SK-N-SH (cell line): ENCODE data around the gene MYRF. TPM values are rescaled to one million over a fixed set of nuclear protein-coding genes. Genes with fewer than 3 reads are reported as not detected.
A peak's percentile ranks its signal among the peaks of the same experiment; 100 is the strongest.

Experiments
- CTCF ChIA-PET: fragments of 300-600, 350-600 bp; formaldehyde crosslinking; extraction: SDS; loops from one replicate; lab custom pipeline; 2021; lab: Yijun Ruan, JAX
- POLR2A ChIA-PET: fragments of 350-600 bp; sonication (Branson Sonifier 250); formaldehyde crosslinking; extraction: SDS; loops from one replicate; lab custom pipeline; 2020; ENCODE audit warnings: antibody characterized with exemption, inconsistent platforms; lab: Yijun Ruan, JAX
- DNase-seq: peaks from one replicate; pipeline ENCODE4 v3.0.0; 2012
- H2AFZ ChIP-seq: fragments of 200-600 bp; sonication (generic); 2 replicates; pipeline ENCODE4 v1.8.1; 2016; ENCODE audit warnings: antibody characterized with exemption, mild to moderate bottlenecking, low read depth
- H3F3A ChIP-seq: fragments of 200-600 bp; sonication (generic); replicated peaks from 2 replicates; pipeline ENCODE3; 2016; ENCODE audit warnings: antibody characterized with exemption, mild to moderate bottlenecking; ENCODE audit not compliant: insufficient read depth
- H3K27ac ChIP-seq, 2 experiments: fragments of 200-500 bp in 1 of 2; fragments of 200-600 bp in 1 of 2; sonication (Bioruptor generic) in 1 of 2; sonication (generic), shearing (Covaris generic) in 1 of 2; 2 replicates each; pipeline versions ENCODE4 v1.5.1 to v1.6.1; 2014 to 2016; ENCODE audit warnings: low read depth in 2 of 2, inconsistent platforms in 1 of 2, low read length in 1 of 2, mild to moderate bottlenecking in 1 of 2, mixed read lengths in 1 of 2
- H3K27me3 ChIP-seq: fragments of 200-600 bp; sonication (generic), shearing (Covaris generic); 2 replicates; pipeline ENCODE4 v1.6.1; 2016; ENCODE audit warnings: mixed run types; ENCODE audit not compliant: insufficient read depth
- H3K36me3 ChIP-seq, 2 experiments: fragments of 200-500 bp in 1 of 2; fragments of 200-600 bp in 1 of 2; sonication (Bioruptor generic) in 1 of 2; sonication (generic) in 1 of 2; replicated peaks in 1 of 2; 2 replicates each; pipeline versions ENCODE3 to v1.5.1; 2014 to 2016; ENCODE audit warnings: low read length in 1 of 2, mild to moderate bottlenecking in 1 of 2; ENCODE audit not compliant: insufficient read depth in 2 of 2, control insufficient read depth in 1 of 2
- H3K4me1 ChIP-seq, 2 experiments: fragments of 200-500 bp in 1 of 2; fragments of 200-600 bp in 1 of 2; sonication (Bioruptor generic) in 1 of 2; sonication (generic), shearing (Covaris generic) in 1 of 2; 2 replicates each; pipeline versions ENCODE4 v1.5.1 to v1.6.1; 2014 to 2016; ENCODE audit warnings: low read depth in 1 of 2, low read length in 1 of 2, mixed run types in 1 of 2; ENCODE audit not compliant: insufficient read depth in 2 of 2, control insufficient read depth in 1 of 2
- H3K4me2 ChIP-seq: fragments of 200-600 bp; sonication (generic), shearing (Covaris generic); 2 replicates; pipeline ENCODE4 v1.6.1; 2017; ENCODE audit warnings: mixed run types
- H3K4me3 ChIP-seq, 2 experiments: fragments of 200-500 bp in 1 of 2; fragments of 200-600 bp in 1 of 2; sonication (Bioruptor generic) in 1 of 2; sonication (generic), shearing (Covaris generic) in 1 of 2; 2 replicates each; pipeline versions ENCODE4 v1.5.1 to v1.8.1; 2014 to 2016; ENCODE audit warnings: low read depth in 2 of 2, inconsistent platforms in 1 of 2, low read length in 1 of 2, mild to moderate bottlenecking in 1 of 2, mixed read lengths in 1 of 2, moderate library complexity in 1 of 2
- H3K79me2 ChIP-seq: fragments of 200-600 bp; sonication (generic); 2 replicates; pipeline ENCODE4 v1.8.1; 2017; ENCODE audit warnings: mild to moderate bottlenecking; ENCODE audit not compliant: insufficient read depth
- H3K9ac ChIP-seq: fragments of 200-600 bp; sonication (generic); 2 replicates; pipeline ENCODE4 v1.6.1; 2017; ENCODE audit warnings: mixed run types
- H3K9me2 ChIP-seq: fragments of 200-600 bp; sonication (generic); 2 replicates; pipeline ENCODE4 v1.6.1; 2017; ENCODE audit warnings: mixed run types
- H3K9me3 ChIP-seq: fragments of 200-600 bp; sonication (generic); 2 replicates; pipeline ENCODE4 v1.6.1; 2017; ENCODE audit warnings: mixed run types, mild to moderate bottlenecking, moderate library complexity
- H4K20me1 ChIP-seq: fragments of 200-600 bp; sonication (generic); 2 replicates; pipeline ENCODE4 v1.6.1; 2017; ENCODE audit warnings: mild to moderate bottlenecking, mixed run types; ENCODE audit not compliant: insufficient read depth
- ELF1 ChIP-seq: IDR thresholded peaks from 2 replicates; pipeline ENCODE4 v1.4.0; 2012
- FOXJ3 ChIP-seq: sonication (generic); formaldehyde crosslinking; IDR thresholded peaks from 2 replicates; pipeline ENCODE4 v1.5.1; 2020; ENCODE audit warnings: mild to moderate bottlenecking, missing genetic modification reagents
- GABPA ChIP-seq: IDR thresholded peaks from 2 replicates; pipeline ENCODE4 v1.4.0; 2012; ENCODE audit warnings: low read depth, mild to moderate bottlenecking
- GATA2 ChIP-seq: sonication (generic); formaldehyde crosslinking; IDR thresholded peaks from 2 replicates; pipeline ENCODE4 v1.5.0; 2020; ENCODE audit warnings: mild to moderate bottlenecking, missing genetic modification reagents
- MEF2A ChIP-seq: IDR thresholded peaks from 2 replicates; pipeline ENCODE4 v1.4.0; 2012; ENCODE audit warnings: low read depth, borderline replicate concordance
- MXI1 ChIP-seq: IDR thresholded peaks from 2 replicates; pipeline ENCODE4 v1.6.1; 2012; ENCODE audit warnings: mild to moderate bottlenecking, low read depth, low read length, improper control_type of control experiment
- RCOR1 ChIP-seq: fragments of 150-350 bp; IDR thresholded peaks from 2 replicates; pipeline ENCODE4 v1.6.1; 2017; ENCODE audit warnings: antibody characterized with exemption, low read length
- RFX5 ChIP-seq: IDR thresholded peaks from 2 replicates; pipeline ENCODE4 v1.6.1; 2012; ENCODE audit warnings: mild to moderate bottlenecking, improper control_type of control experiment, low read length
- SIN3A ChIP-seq: IDR thresholded peaks from 2 replicates; pipeline ENCODE4 v1.6.1; 2012; ENCODE audit warnings: low read depth, mild to moderate bottlenecking, low read length, moderate library complexity, borderline replicate concordance
- USF1 ChIP-seq: IDR thresholded peaks from 2 replicates; pipeline ENCODE4 v1.4.0; 2012; ENCODE audit warnings: low read depth, borderline replicate concordance
- YY1 ChIP-seq: IDR thresholded peaks from 2 replicates; pipeline ENCODE4 v1.4.0; 2012; ENCODE audit warnings: low read depth, mild to moderate bottlenecking
- WGBS: methylation state at CpG from one replicate; pipeline ENCODE4 v1.1.6; 2017; ENCODE audit warnings: low lambda C conversion rate; 5-methylcytosine and 5-hydroxymethylcytosine counted together
- polyA plus RNA-seq, 3 experiments: library from polyadenylated mRNA; depleted of rRNA; stranded (reverse); fragments of >200 nt; gene quantifications; 2 replicates each; pipeline ENCODE4 v1.2.3, GENCODE V29; 2012
- TF ChIP-seq, protein P1 (sequence below): IDR thresholded peaks from 2 replicates; pipeline ENCODE4; 2012

The MYRF gene
- polyA plus RNA-seq, 1 of the 3 experiments (the other 2 are of a cell fraction) = 2.8 TPM

DNA sequence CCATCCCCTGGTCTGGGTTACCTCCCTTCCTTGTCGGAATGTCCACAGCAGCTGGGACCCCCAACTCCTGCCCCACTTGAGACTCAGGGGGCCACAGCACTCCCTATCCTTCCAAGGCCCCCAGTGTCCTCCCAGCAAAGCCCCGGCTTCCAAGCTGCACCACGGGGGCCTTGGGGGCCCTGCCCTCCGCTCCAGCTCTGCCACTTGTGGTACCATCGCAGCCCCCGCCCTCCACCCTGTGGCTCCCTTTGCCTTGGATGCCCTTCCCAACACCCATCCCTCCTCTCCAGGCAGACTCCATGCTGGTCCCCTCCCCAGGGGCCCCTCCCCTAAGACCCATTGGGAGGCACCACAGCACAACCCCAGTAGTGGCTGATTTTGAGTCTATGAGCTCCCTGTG lies 22.7 kb downstream of the MYRF start:
- Histone ChIP-seq H2AFZ (no peak overlapping the region), H3K9me3 (no peaks in the 10 kb centered on the region), H3K9ac (no peak overlapping the region), H3K36me3 (no peaks in the 10 kb centered on the region), H3F3A (no peaks in the 10 kb centered on the region), H3K27me3 (no peaks in the 10 kb centered on the region), H3K4me2 (no peak overlapping the region), H3K79me2 (no peaks in the 10 kb centered on the region), H3K4me1 (peaks cover 0 to 26% of the 10 kb centered on the region in 2 experiments; a peak in 1 of 4 replicates), H4K20me1 (no peaks in the 10 kb centered on the region), H3K27ac (no peak overlapping the region), H3K9me2 (no peaks in the 10 kb centered on the region), H3K4me3 (no peak overlapping the region)
- POLR2A ChIA-PET = no interaction called here
- no peak for TF ChIP-seq ELF1
- no peak for TF ChIP-seq MEF2A
- no peak for TF ChIP-seq GABPA
- no peak for TF ChIP-seq YY1
- TF ChIP-seq, protein P1, sequence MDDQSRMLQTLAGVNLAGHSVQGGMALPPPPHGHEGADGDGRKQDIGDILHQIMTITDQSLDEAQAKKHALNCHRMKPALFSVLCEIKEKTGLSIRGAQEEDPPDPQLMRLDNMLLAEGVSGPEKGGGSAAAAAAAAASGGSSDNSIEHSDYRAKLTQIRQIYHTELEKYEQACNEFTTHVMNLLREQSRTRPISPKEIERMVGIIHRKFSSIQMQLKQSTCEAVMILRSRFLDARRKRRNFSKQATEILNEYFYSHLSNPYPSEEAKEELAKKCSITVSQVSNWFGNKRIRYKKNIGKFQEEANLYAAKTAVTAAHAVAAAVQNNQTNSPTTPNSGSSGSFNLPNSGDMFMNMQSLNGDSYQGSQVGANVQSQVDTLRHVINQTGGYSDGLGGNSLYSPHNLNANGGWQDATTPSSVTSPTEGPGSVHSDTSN = no peak
- TF ChIP-seq SIN3A = no peak
- no peak for TF ChIP-seq USF1
- TF ChIP-seq GATA2 (CRISPR knock-in tag) = no peak
- no peak for TF ChIP-seq RCOR1
- no peak for TF ChIP-seq FOXJ3 (CRISPR knock-in tag)
- TF ChIP-seq RFX5 = no peak
- WGBS = 95% methylated on average over 6 of the region's 6 CpGs
- peak; percentile 21 for DNase-seq
- CTCF ChIA-PET = interaction anchor here (0.8 to 3.7 kb wide), 11 partner anchors 9 to 333 kb away, joined by 3 to 35 read pairs (median 5); no protein-coding TSS in a partner anchor

- Histone ChIP-seq H3K79me2 (no peaks in the 10 kb centered on the region), H3K9me3 (no peaks in the 10 kb centered on the region), H3K4me2 (no peak overlapping the region), H3K9me2 (no peaks in the 10 kb centered on the region), H3K27ac (no peak overlapping the region; a peak in 1 of 4 replicates), H3F3A (no peaks in the 10 kb centered on the region), H3K27me3 (no peaks in the 10 kb centered on the region), H2AFZ (no peak overlapping the region), H3K4me1 (peaks cover 0 to 28% of the 10 kb centered on the region in 2 experiments; a peak in 1 of 4 replicates), H3K36me3 (no peaks in the 10 kb centered on the region), H4K20me1 (no peaks in the 10 kb centered on the region), H3K9ac (no peak overlapping the region), H3K4me3 (no peak overlapping the region)
- ChIA-PET CTCF (interaction anchor here (0.7 to 3.7 kb wide), 12 partner anchors 9 to 332 kb away, joined by 3 to 35 read pairs (median 5); no protein-coding TSS in a partner anchor), POLR2A (no interaction called here)
- TF ChIP-seq MXI1 = no peak
- peak; percentile 31 for DNase-seq
- WGBS = 76% methylated on average over 5 of the region's 20 CpGs
These were observed 23.4 kb downstream of the MYRF start for GRCh38 chr11:61775606-61776554.
